Breast epithelium (tissue), 4 donors: Measurements from ENCODE around the gene MBP. TPM values are rescaled to one million over a fixed set of nuclear protein-coding genes. Genes with fewer than 3 reads are reported as not detected.

Experiments
- DNase-seq, 2 donors: peaks; one replicate each; pipeline ENCODE4 v3.0.0-alpha.2; 2019; ENCODE audit warnings: low spot score in 2 of 2
- H3K27ac ChIP-seq, 2 donors: fragments of 200-600 bp; sonication (generic) in 1 of 2; one replicate each; pipeline ENCODE4 v1.5.1; 2016 to 2019; ENCODE audit warnings: mild to moderate bottlenecking in 1 of 2
- H3K27me3 ChIP-seq, 2 donors: fragments of 200-600 bp; sonication (generic) in 1 of 2; one replicate each; pipeline versions ENCODE4 v1.5.1 to v1.6.0; 2017 to 2019; ENCODE audit warnings: control low read depth in 1 of 2, mild to moderate bottlenecking in 1 of 2
- H3K36me3 ChIP-seq: fragments of 200-600 bp; one replicate; pipeline ENCODE4 v1.5.1; 2019
- H3K4me1 ChIP-seq, 2 donors: fragments of 200-600 bp; sonication (generic); one replicate each; pipeline ENCODE4 v1.5.1; 2016 to 2019; ENCODE audit warnings: control low read depth in 1 of 2
- H3K4me3 ChIP-seq, 3 donors: fragments of 200-600 bp; sonication (generic); 1 replicate in 2 of 3; 2 replicates in 1 of 3; pipeline ENCODE4 v1.5.1; 2016 to 2019; ENCODE audit warnings: mild to moderate bottlenecking in 3 of 3, moderate library complexity in 2 of 3
- H3K9me3 ChIP-seq, 2 donors: fragments of 200-600 bp; sonication (generic) in 1 of 2; one replicate each; pipeline ENCODE4 v1.5.1; 2016 to 2019; ENCODE audit warnings: control low read depth in 1 of 2
- CTCF ChIP-seq, 3 donors: fragments of 450-650 bp; IDR thresholded peaks; one replicate each; pipeline ENCODE4 v1.5.1; 2016 to 2017; ENCODE audit warnings: antibody characterized with exemption in 3 of 3, mild to moderate bottlenecking in 3 of 3, moderate library complexity in 3 of 3
- POLR2A ChIP-seq: fragments of 450-650 bp; IDR thresholded peaks from one replicate; pipeline ENCODE4 v1.6.1; 2016; ENCODE audit warnings: antibody characterized with exemption, mild to moderate bottlenecking, moderate library complexity
- POLR2AphosphoS5 ChIP-seq, 3 donors: sonication (generic); formaldehyde crosslinking; IDR thresholded peaks; one replicate each; pipeline ENCODE4 v1.6.1; 2017; ENCODE audit warnings: antibody characterized with exemption in 3 of 3
- intact Hi-C: fragments of 100-400 bp; cut with DNase I; formaldehyde crosslinking; loops from one replicate; pipeline ENCODE4 v1.15.1; 2023; ENCODE audit warnings: low total_unique reads
- total RNA-seq, 3 donors: library from RNA; depleted of rRNA; stranded (reverse); fragments of >200 nt; gene quantifications; one replicate each; pipeline ENCODE4 v1.1.0, GENCODE V29; 2016

Gene MBP
- total RNA-seq, 3 donors from 2014 or later: 27.2 to 46.2 (median 32.4) TPM

- Histone ChIP-seq H3K36me3 (no peaks in the 10 kb centered on the region), H3K9me3 (no peaks in the 10 kb centered on the region), H3K4me3 (no peak overlapping the region), H3K27ac (no peak overlapping the region), H3K27me3 (no peaks in the 10 kb centered on the region), H3K4me1 (no peaks in the 10 kb centered on the region)
- TF ChIP-seq CTCF (IDR thresholded peaks at IDR 0.05) (no peak), POLR2A (no peak), POLR2AphosphoS5 (IDR thresholded peaks at IDR 0.05) (no peak)
- DNase-seq: no peak
- intact Hi-C loops: no loop called here
These were observed 53.9 kb downstream of the MBP start for GRCh38 chr18:77078690-77079070.

- H3K36me3 ChIP-seq: no peaks in the 10 kb centered on the region
- H3K4me1 ChIP-seq: no peaks in the 10 kb centered on the region
- no peak overlapping the region for H3K27ac ChIP-seq
- intact Hi-C loops: no loop called here
- H3K27me3 ChIP-seq: no peaks in the 10 kb centered on the region
- H3K4me3 ChIP-seq: no peak overlapping the region
- no peak for DNase-seq
- TF ChIP-seq POLR2AphosphoS5 (IDR thresholded peaks at IDR 0.05) (no peak), POLR2A (no peak), CTCF (IDR thresholded peaks at IDR 0.05) (no peak)
- no peaks in the 10 kb centered on the region for H3K9me3 ChIP-seq
These were observed 54.5 kb downstream of the MBP start for GRCh38 chr18:77077941-77078689.

DNA sequence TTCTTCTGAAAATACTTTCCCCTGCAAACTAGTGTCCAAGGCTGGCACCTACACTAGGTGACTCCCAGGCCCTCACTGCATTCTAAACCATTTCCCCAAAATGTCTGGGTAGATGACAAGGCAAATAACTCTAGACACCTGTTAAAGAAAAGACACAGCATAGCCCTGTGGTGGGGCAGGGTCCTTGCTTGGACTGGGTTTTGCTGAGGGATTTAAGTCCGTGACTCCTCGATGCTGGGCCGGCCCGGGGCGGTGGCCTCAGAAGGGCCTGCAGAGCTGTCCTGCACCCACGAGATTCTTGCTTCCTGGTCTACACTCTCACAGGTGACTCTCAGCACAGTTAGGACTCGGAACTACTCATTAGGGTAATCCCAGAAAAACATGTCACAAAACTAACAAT is 55.2 kb downstream of the MBP start:
- no peak for TF ChIP-seq CTCF (IDR thresholded peaks at IDR 0.05)
- no peak for TF ChIP-seq POLR2AphosphoS5 (IDR thresholded peaks at IDR 0.05)
- TF ChIP-seq POLR2A: no peak
- intact Hi-C loops: no loop called here
- no peak for DNase-seq

GRCh38 chr18:77076111-77076510 is 56.5 kb downstream of the MBP start:
- Histone ChIP-seq H3K36me3 (no peaks in the 10 kb centered on the region), H3K27me3 (no peaks in the 10 kb centered on the region), H3K4me1 (no peaks in the 10 kb centered on the region), H3K4me3 (no peak overlapping the region), H3K27ac (no peak overlapping the region), H3K9me3 (no peaks in the 10 kb centered on the region)
- intact Hi-C loops: no loop called here
- no peak for DNase-seq
- no peak for TF ChIP-seq POLR2AphosphoS5 (IDR thresholded peaks at IDR 0.05)
- no peak for TF ChIP-seq POLR2A
- no peak for TF ChIP-seq CTCF (IDR thresholded peaks at IDR 0.05)

More for the DNA sequence above, 55.2 kb downstream of the MBP start:
- no peaks in the 10 kb centered on the region for H3K4me1 ChIP-seq
- no peaks in the 10 kb centered on the region for H3K36me3 ChIP-seq
- H3K27me3 ChIP-seq: no peaks in the 10 kb centered on the region
- H3K4me3 ChIP-seq: no peak overlapping the region
- no peaks in the 10 kb centered on the region for H3K9me3 ChIP-seq
- H3K27ac ChIP-seq: no peak overlapping the region

GRCh38 chr18:77074431-77074830 is 58.2 kb downstream of the MBP start:
- DNase-seq: no peak
- TF ChIP-seq CTCF (IDR thresholded peaks at IDR 0.05): no peak
- TF ChIP-seq POLR2AphosphoS5 (IDR thresholded peaks at IDR 0.05): no peak
- no peak for TF ChIP-seq POLR2A
- no peaks in the 10 kb centered on the region for H3K36me3 ChIP-seq
- no peak overlapping the region for H3K27ac ChIP-seq
- H3K27me3 ChIP-seq: no peaks in the 10 kb centered on the region
- intact Hi-C loops: no loop called here
- H3K4me3 ChIP-seq: no peak overlapping the region
- no peaks in the 10 kb centered on the region for H3K4me1 ChIP-seq
- H3K9me3 ChIP-seq: no peaks in the 10 kb centered on the region
